Activated T-helper 17 cell treated with anti-CD3 and anti-CD28 coated beads, Interleukin-2, amount 50 U/mL, for 72 hours (primary cell): ENCODE measurements around the gene CST1. TPM values are rescaled to one million over a fixed set of nuclear protein-coding genes. Genes with fewer than 3 reads are reported as not detected.
"Not testable (repeated sequence)": the region's sequence is repeated elsewhere in the genome, so short reads cannot be mapped to it uniquely, and the experiment has no call there.

ENCODE experiments used
- ATAC-seq: fragments of 150-1000 bp; cut with Tn5 transposase; replicated peaks from 2 replicates; pipeline ENCODE4 v1.10.0; 2021; ENCODE audit warnings: mild to moderate bottlenecking, moderate library complexity
- H3K27ac Mint-ChIP-seq: one replicate; pipeline ENCODE4 v1.8.0; 2022; ENCODE audit warnings: mixed read lengths
- H3K27me3 Mint-ChIP-seq: one replicate; pipeline ENCODE4 v1.8.0; 2022; ENCODE audit warnings: mixed read lengths
- H3K36me3 Mint-ChIP-seq: one replicate; pipeline ENCODE4 v1.8.0; 2022; ENCODE audit warnings: low read depth, mild to moderate bottlenecking, mixed read lengths
- H3K4me1 Mint-ChIP-seq: one replicate; pipeline ENCODE4 v1.8.0; 2022; ENCODE audit warnings: mixed read lengths
- H3K4me3 Mint-ChIP-seq: one replicate; pipeline ENCODE4 v1.8.0; 2022; ENCODE audit warnings: mild to moderate bottlenecking, mixed read lengths
- H3K9me3 Mint-ChIP-seq: one replicate; pipeline ENCODE4 v1.8.0; 2022; ENCODE audit warnings: mixed read lengths
- total RNA-seq, 2 donors: library from RNA; stranded (reverse); gene quantifications; one replicate each; pipeline ENCODE4 v1.2.3, GENCODE V29; 2022

The CST1 gene
- total RNA-seq: not detected

GRCh38 chr20:23750786-23751185, at the start of gene CST1:
Gene CST1, minus strand, starts transcription at chr20:23750935. Its CDS starts 69 bp downstream, at chr20:23750866.
- not testable (repeated sequence) for H3K27ac Mint-ChIP-seq

GRCh38 chr20:23799216-23799847, 48.6 kb upstream of the CST1 start:
- H3K4me1 Mint-ChIP-seq: not testable (repeated sequence)

More at GRCh38 chr20:23750786-23751185, at the start of gene CST1:
- not testable (repeated sequence) for H3K9me3 Mint-ChIP-seq, H3K36me3 Mint-ChIP-seq, H3K4me1 Mint-ChIP-seq, H3K27me3 Mint-ChIP-seq, H3K4me3 Mint-ChIP-seq, ATAC-seq

GRCh38 chr20:23795526-23795925, 44.8 kb upstream of the CST1 start:
- Mint-ChIP-seq H3K27me3 (peaks cover 6% of the 10 kb centered on the region), H3K4me3 (no peak overlapping the region), H3K9me3 (no peaks in the 10 kb centered on the region), H3K27ac (no peak overlapping the region), H3K4me1 (no peaks in the 10 kb centered on the region), H3K36me3 (no peaks in the 10 kb centered on the region)
- no peak for ATAC-seq

More at GRCh38 chr20:23799216-23799847, 48.6 kb upstream of the CST1 start:
- not testable (repeated sequence) for H3K36me3 Mint-ChIP-seq, H3K9me3 Mint-ChIP-seq, H3K27me3 Mint-ChIP-seq, H3K27ac Mint-ChIP-seq, H3K4me3 Mint-ChIP-seq
- peak; percentile 62 for ATAC-seq

GRCh38 chr20:23794841-23795240, 44.1 kb upstream of the CST1 start:
- Mint-ChIP-seq H3K36me3 (no peaks in the 10 kb centered on the region), H3K9me3 (no peaks in the 10 kb centered on the region), H3K4me3 (no peak overlapping the region), H3K27me3 (peaks cover 7% of the 10 kb centered on the region), H3K4me1 (no peaks in the 10 kb centered on the region), H3K27ac (no peak overlapping the region)
- no peak for ATAC-seq

GRCh38 chr20:23794065-23794464, 43.3 kb upstream of the CST1 start:
- no peak for ATAC-seq
- Mint-ChIP-seq H3K4me1 (no peaks in the 10 kb centered on the region), H3K9me3 (peaks cover 3% of the 10 kb centered on the region)

GRCh38 chr20:23783447-23783846, 32.7 kb upstream of the CST1 start:
- no peaks in the 10 kb centered on the region for H3K9me3 Mint-ChIP-seq
- no peaks in the 10 kb centered on the region for H3K4me1 Mint-ChIP-seq
- peaks cover 4% of the 10 kb centered on the region for H3K27me3 Mint-ChIP-seq
- H3K36me3 Mint-ChIP-seq: no peaks in the 10 kb centered on the region
- ATAC-seq: no peak
- H3K4me3 Mint-ChIP-seq: no peak overlapping the region
- H3K27ac Mint-ChIP-seq: no peak overlapping the region

More at GRCh38 chr20:23794065-23794464, 43.3 kb upstream of the CST1 start:
- H3K27me3 Mint-ChIP-seq: peaks cover 14% of the 10 kb centered on the region
- H3K36me3 Mint-ChIP-seq: no peaks in the 10 kb centered on the region
- no peak overlapping the region for H3K27ac Mint-ChIP-seq
- no peak overlapping the region for H3K4me3 Mint-ChIP-seq

GRCh38 chr20:23782366-23782983, 31.7 kb upstream of the CST1 start:
- H3K27me3 Mint-ChIP-seq: peaks cover 4% of the 10 kb centered on the region
- H3K4me3 Mint-ChIP-seq: no peak overlapping the region
- no peaks in the 10 kb centered on the region for H3K4me1 Mint-ChIP-seq
- peak; percentile 52 for ATAC-seq
- H3K9me3 Mint-ChIP-seq: no peaks in the 10 kb centered on the region
- no peak overlapping the region for H3K27ac Mint-ChIP-seq
- no peaks in the 10 kb centered on the region for H3K36me3 Mint-ChIP-seq

- not testable (repeated sequence) for H3K4me3 Mint-ChIP-seq, H3K36me3 Mint-ChIP-seq, H3K4me1 Mint-ChIP-seq, ATAC-seq, H3K27me3 Mint-ChIP-seq, H3K27ac Mint-ChIP-seq, H3K9me3 Mint-ChIP-seq
These were observed 27.9 kb upstream of the CST1 start for GRCh38 chr20:23778676-23779075.

- not testable (repeated sequence) for H3K36me3 Mint-ChIP-seq, H3K27ac Mint-ChIP-seq, H3K27me3 Mint-ChIP-seq, H3K4me1 Mint-ChIP-seq, ATAC-seq, H3K4me3 Mint-ChIP-seq, H3K9me3 Mint-ChIP-seq
These were observed 26.6 kb upstream of the CST1 start for GRCh38 chr20:23777380-23777779.

- Mint-ChIP-seq H3K4me1 (no peaks in the 10 kb centered on the region), H3K9me3 (no peaks in the 10 kb centered on the region), H3K4me3 (no peak overlapping the region), H3K27ac (no peak overlapping the region), H3K27me3 (peaks cover 7% of the 10 kb centered on the region), H3K36me3 (no peaks in the 10 kb centered on the region)
- no peak for ATAC-seq
These were observed 25.5 kb upstream of the CST1 start for GRCh38 chr20:23776067-23776771.

GRCh38 chr20:23774081-23774480, 23.3 kb upstream of the CST1 start:
- H3K4me1 Mint-ChIP-seq: no peaks in the 10 kb centered on the region
- H3K4me3 Mint-ChIP-seq: no peak overlapping the region
- H3K36me3 Mint-ChIP-seq: no peaks in the 10 kb centered on the region
- peaks cover 5% of the 10 kb centered on the region for H3K27me3 Mint-ChIP-seq
- no peak overlapping the region for H3K27ac Mint-ChIP-seq
- H3K9me3 Mint-ChIP-seq: no peaks in the 10 kb centered on the region
- no peak for ATAC-seq

- Mint-ChIP-seq H3K9me3 (no peaks in the 10 kb centered on the region), H3K27ac (no peak overlapping the region), H3K27me3 (peaks cover 3% of the 10 kb centered on the region), H3K36me3 (no peaks in the 10 kb centered on the region), H3K4me3 (no peak overlapping the region), H3K4me1 (no peaks in the 10 kb centered on the region)
- ATAC-seq: no peak
These were observed 22.8 kb upstream of the CST1 start for GRCh38 chr20:23773579-23773978.

GRCh38 chr20:23773127-23773526, 22.4 kb upstream of the CST1 start:
- Mint-ChIP-seq H3K4me3 (no peak overlapping the region), H3K27me3 (peaks cover 3% of the 10 kb centered on the region), H3K27ac (no peak overlapping the region), H3K9me3 (no peaks in the 10 kb centered on the region), H3K36me3 (no peaks in the 10 kb centered on the region), H3K4me1 (no peaks in the 10 kb centered on the region)
- no peak for ATAC-seq

- Mint-ChIP-seq H3K4me3 (no peak overlapping the region), H3K36me3 (no peaks in the 10 kb centered on the region), H3K4me1 (no peaks in the 10 kb centered on the region), H3K9me3 (no peaks in the 10 kb centered on the region), H3K27ac (no peak overlapping the region), H3K27me3 (peaks cover 3% of the 10 kb centered on the region)
- ATAC-seq: no peak
These were observed 21.3 kb upstream of the CST1 start for GRCh38 chr20:23772074-23772473.

- Mint-ChIP-seq H3K27ac (no peak overlapping the region), H3K4me1 (no peaks in the 10 kb centered on the region), H3K9me3 (peaks cover 4% of the 10 kb centered on the region), H3K4me3 (no peak overlapping the region), H3K27me3 (peaks cover 8% of the 10 kb centered on the region), H3K36me3 (no peaks in the 10 kb centered on the region)
- no peak for ATAC-seq
These were observed 19.6 kb upstream of the CST1 start for GRCh38 chr20:23770384-23770783.
